SJCRH30 (cell line): ENCODE results near the gene NSA2. TPM values are rescaled to one million over a fixed set of nuclear protein-coding genes. Genes with fewer than 3 reads are reported as not detected.
"Not testable (repeated sequence)": the region's sequence is repeated elsewhere in the genome, so short reads cannot be mapped to it uniquely, and the experiment has no call there.

Experiments
- DNase-seq, 2 experiments: peaks; one replicate each; pipeline ENCODE4 v3.0.0-alpha.2; 2015 to 2020
- H3K27ac ChIP-seq: fragments of 250-450 bp; sonication (Bioruptor Pico); 2 replicates; pipeline ENCODE4 v1.5.1; 2020; ENCODE audit warnings: mild to moderate bottlenecking, moderate library complexity
- H3K27me3 ChIP-seq: fragments of 250-450 bp; sonication (Bioruptor Pico); 2 replicates; pipeline ENCODE4 v1.5.1; 2020; ENCODE audit warnings: mild to moderate bottlenecking, moderate library complexity
- H3K36me3 ChIP-seq: fragments of 250-450 bp; sonication (Bioruptor Pico); 2 replicates; pipeline ENCODE4 v1.5.1; 2020; ENCODE audit warnings: mild to moderate bottlenecking, moderate library complexity
- H3K4me1 ChIP-seq: fragments of 250-450 bp; sonication (Bioruptor Pico); 2 replicates; pipeline ENCODE4 v1.5.1; 2020; ENCODE audit warnings: mild to moderate bottlenecking, moderate library complexity
- H3K4me3 ChIP-seq: fragments of 250-450 bp; sonication (Bioruptor Pico); 2 replicates; pipeline ENCODE4 v1.5.1; 2020; ENCODE audit warnings: mild to moderate bottlenecking, moderate library complexity
- H3K9me3 ChIP-seq: fragments of 250-450 bp; sonication (Bioruptor Pico); replicated peaks from 2 replicates; pipeline ENCODE4 v1.5.1; 2020; ENCODE audit warnings: mild to moderate bottlenecking, moderate library complexity
- total RNA-seq: library from RNA; depleted of rRNA; stranded (reverse); fragments of >200 nt; shearing (Covaris generic); gene quantifications from 2 replicates; pipeline ENCODE4 v1.2.3, GENCODE V29; 2014; rRNA removed

NSA2 gene
- total RNA-seq: 162 and 188 TPM in 2 replicates

DNA sequence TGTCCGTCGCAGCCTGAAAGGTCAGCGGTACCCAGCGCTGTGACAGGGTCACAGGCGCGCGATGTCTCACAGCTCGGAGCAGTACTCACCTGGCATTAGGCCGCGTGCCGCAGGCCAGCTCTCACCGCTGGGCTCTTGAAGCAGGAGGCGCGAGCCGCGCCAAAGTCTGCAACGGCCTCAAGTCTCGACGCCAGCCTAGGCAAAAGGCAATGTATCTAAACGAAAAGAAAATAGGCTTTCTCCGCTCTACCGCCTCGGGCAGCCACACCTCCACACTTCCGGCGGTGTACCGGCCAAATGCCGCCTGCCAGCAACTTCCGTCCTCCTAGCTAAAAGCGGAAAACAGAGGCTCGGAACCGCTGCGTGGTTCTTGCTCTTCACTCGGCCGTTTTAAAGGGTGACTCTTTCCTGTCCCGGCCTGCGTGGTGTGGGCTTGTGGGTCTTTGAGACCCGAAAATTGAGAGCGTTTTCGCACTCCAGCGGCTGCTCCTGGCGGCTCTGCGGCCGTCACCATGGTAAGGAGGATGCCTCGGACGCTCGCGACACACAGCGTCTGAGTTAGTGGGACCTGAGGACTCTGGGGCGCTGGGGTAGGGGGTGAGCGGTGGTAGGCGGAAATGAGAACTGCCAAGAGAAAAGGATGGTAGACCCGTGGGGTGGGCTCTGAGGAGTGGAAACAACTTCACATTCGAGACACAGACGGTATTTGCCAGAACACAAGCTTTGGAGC is at the start of gene NSA2, which contains the start of gene GFM2:
TSS of gene NSA2 (plus strand) at position 401 of the 730 bp plus-strand sequence. CDS start at position 513, 112 bp downstream.
TSS of gene GFM2 (minus strand) at position 269 of the 730 bp plus-strand sequence. CDS start 3,375 bp downstream, outside the sequence.
- Histone ChIP-seq H3K27ac (peak within 1 kb of the TSS; percentile 51), H3K9me3 (no peaks in the 10 kb centered on the region), H3K4me1 (peaks cover 13% of the 10 kb centered on the region), H3K4me3 (peak within 1 kb of the TSS; percentile 91), H3K27me3 (no peaks in the 10 kb centered on the region), H3K36me3 (peaks cover 34% of the 10 kb centered on the region)
- DNase-seq: peak; percentile 92 to 97

DNA sequence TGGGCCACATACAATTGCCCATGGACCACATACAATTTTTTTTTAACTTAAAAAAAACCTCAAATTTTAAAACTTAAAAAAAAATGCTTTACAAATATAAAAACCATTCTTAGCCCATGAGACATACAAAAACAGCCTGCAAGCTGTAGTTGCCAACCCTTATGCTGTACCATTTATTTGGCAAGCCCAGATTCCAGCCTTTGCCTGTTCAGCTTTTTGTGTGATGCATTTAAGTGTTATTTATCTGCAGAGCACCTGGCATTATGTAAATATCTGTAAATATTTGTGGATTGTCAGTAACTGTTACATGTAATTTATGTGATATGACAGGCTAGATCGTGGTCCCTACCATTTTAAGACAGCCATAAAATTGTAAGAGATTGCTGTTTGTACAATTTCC is 49.5 kb upstream of the NSA2 start:
- H3K9me3 ChIP-seq: no peaks in the 10 kb centered on the region
- no peak overlapping the region for H3K27ac ChIP-seq
- DNase-seq: no peak
- H3K4me1 ChIP-seq: no peaks in the 10 kb centered on the region
- no peaks in the 10 kb centered on the region for H3K27me3 ChIP-seq
- H3K36me3 ChIP-seq: peaks cover 35% of the 10 kb centered on the region
- H3K4me3 ChIP-seq: no peak overlapping the region

DNA sequence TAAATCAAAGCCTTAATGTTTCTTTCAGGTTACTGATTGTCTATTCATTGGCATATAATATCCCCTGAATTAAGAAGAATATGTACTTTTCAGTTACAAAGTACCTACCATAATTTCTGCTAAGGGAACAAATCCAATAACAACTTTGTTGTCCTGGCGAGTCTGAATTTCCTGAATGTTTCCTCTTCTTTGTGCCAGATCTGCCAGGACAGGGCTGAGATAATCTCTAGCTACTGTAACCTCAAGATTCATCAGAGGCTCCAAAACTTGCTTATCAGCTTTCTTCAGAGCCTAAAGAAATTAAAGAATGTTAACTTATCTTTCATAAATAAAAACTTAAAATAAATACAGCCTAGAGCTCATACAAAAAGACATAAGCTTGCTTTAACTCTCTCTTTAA is 44.8 kb upstream of the NSA2 start:
- H3K27ac ChIP-seq: no peak overlapping the region
- DNase-seq: no peak
- no peaks in the 10 kb centered on the region for H3K27me3 ChIP-seq
- no peaks in the 10 kb centered on the region for H3K4me1 ChIP-seq
- H3K9me3 ChIP-seq: no peaks in the 10 kb centered on the region
- peaks cover 61% of the 10 kb centered on the region for H3K36me3 ChIP-seq
- H3K4me3 ChIP-seq: no peak overlapping the region

DNA sequence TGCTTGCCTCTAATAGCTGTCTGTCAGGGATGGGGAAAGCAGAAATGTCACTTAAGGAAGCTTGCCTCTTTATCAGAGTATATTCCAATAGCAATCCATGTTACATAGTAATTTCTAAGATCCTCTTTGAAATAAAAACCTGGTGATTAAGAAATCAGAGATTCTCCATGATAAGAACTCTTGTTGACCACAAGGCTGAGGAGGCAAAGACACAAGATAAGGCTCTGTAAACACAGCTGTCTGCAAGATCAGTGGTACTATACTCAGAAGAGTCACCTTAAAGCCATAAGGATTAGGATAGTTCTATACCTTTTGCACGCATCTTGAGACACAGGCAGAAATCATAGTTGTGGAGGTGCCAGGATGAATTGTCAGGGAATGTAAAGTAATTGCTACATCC is 41.7 kb upstream of the NSA2 start:
- Histone ChIP-seq H3K27ac (no peak overlapping the region), H3K27me3 (no peaks in the 10 kb centered on the region), H3K4me1 (no peaks in the 10 kb centered on the region), H3K9me3 (no peaks in the 10 kb centered on the region), H3K4me3 (no peak overlapping the region), H3K36me3 (peaks cover 61% of the 10 kb centered on the region)
- no peak for DNase-seq

DNA sequence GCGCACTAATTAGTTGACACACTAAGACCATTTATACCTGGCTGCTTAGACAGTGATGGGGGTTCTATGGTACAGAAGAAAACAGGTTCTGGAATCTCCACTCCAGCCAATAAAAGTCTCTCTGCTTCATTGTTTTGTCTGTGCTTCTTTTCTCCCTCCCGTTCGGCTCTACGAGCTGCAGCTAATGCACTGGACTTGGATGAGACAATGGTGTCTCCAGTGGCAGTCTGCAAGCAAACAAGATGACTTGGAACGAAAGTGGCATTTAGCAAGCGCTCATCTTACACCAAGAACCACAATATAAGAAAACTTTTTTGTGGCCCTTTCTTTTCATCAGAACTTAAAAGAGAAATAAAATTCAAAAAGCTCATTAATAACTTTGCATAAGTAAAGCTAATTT is 30.3 kb upstream of the NSA2 start:
- no peak overlapping the region for H3K27ac ChIP-seq
- peaks cover 64% of the 10 kb centered on the region for H3K36me3 ChIP-seq
- no peaks in the 10 kb centered on the region for H3K4me1 ChIP-seq
- H3K27me3 ChIP-seq: no peaks in the 10 kb centered on the region; the same call in 1 of the 2 replicates
- H3K4me3 ChIP-seq: no peak overlapping the region
- no peak for DNase-seq
- no peaks in the 10 kb centered on the region for H3K9me3 ChIP-seq

DNA sequence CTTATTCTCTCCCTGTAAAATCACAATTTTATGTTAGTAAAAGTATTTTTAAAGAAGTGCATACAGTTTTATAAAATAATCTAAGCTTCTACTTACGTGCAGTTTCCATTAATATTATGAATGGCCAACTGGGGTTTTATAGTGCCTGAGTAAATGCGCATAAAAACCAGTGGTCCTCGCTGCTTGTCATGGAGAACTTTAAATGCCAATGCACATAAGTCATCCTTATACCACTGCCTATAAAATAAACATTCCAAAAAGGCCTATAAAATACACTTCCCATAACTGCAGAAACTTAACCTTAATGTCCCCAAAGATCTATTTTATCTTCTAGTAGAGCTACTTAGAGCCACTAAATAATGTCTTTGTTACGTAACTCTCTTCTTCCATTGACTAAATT is 28.6 kb upstream of the NSA2 start:
- no peaks in the 10 kb centered on the region; the same call in 1 of the 2 replicates for H3K27me3 ChIP-seq
- DNase-seq: no peak
- H3K4me3 ChIP-seq: no peak overlapping the region
- H3K27ac ChIP-seq: no peak overlapping the region
- no peaks in the 10 kb centered on the region for H3K4me1 ChIP-seq
- no peaks in the 10 kb centered on the region for H3K9me3 ChIP-seq
- H3K36me3 ChIP-seq: peaks cover 62% of the 10 kb centered on the region

DNA sequence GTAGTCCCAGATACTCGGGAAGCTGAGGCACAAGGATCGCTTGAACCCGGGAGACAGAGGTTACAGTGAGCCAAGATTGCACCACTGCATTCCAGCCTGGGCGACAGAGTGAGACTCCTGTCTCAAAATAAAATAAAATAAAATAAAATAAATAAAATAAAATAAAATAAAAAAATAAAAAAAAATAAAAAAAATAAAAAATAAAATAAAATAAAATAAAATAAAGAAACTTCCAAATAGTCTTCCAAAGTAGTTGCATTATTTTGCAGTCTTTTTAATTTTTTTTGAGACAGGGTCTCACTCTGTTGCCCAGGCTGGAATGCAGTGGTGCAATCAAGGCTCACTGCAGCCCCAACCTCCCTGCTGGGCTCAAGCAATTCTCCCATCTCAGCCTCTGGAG is 18.3 kb upstream of the NSA2 start:
- DNase-seq, H3K4me1 ChIP-seq, H3K9me3 ChIP-seq, H3K27me3 ChIP-seq, H3K4me3 ChIP-seq, H3K27ac ChIP-seq: not testable (repeated sequence)
- peaks cover 66% of the 10 kb centered on the region for H3K36me3 ChIP-seq

DNA sequence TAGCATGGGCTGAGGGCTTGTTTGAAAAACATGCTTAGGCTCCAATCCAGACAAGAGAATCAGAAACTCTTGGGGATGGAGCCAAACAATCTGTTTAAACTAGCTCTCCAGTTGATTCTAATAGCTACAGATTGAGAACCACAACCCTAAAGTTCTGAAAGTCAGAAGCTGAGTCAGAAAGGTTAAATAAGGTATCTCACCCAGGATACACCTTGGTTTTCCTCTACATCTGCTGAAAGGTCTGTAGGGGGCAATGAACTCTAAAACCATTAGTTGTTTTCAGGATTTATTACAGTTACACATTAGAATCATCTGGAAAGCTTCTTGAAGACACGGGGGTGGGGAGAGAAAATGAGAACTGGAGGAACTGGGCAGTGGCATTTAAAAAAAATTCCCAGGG is 5.8 kb upstream of the NSA2 start:
- no peak overlapping the region for H3K27ac ChIP-seq
- H3K4me1 ChIP-seq: 0 out of 2 replicates have a peak, but pooled peaks cover 7% of the 10 kb centered on the region
- no peak for DNase-seq
- peaks cover 56% of the 10 kb centered on the region for H3K36me3 ChIP-seq
- no peaks in the 10 kb centered on the region for H3K27me3 ChIP-seq
- H3K4me3 ChIP-seq: no peak overlapping the region
- H3K9me3 ChIP-seq: no peaks in the 10 kb centered on the region

DNA sequence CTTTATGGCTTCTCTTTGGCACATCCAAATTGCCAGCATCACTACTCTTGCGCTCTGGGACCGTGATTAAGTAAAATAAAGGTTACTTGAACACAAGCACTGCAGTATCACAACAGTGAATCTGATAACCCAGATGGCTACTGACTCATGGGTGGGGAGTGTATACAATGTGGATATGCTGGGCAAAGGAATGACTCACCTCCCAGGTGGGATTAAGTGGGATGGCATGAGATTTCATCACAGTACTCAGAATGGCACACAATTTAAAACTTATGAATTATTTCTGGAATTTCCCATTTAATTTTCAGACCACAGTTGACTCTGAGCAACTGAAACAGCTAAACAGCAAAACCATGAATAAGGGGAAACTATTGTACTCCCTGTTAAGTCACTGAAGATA is 4.5 kb upstream of the NSA2 start:
- no peaks in the 10 kb centered on the region for H3K27me3 ChIP-seq
- H3K4me1 ChIP-seq: 0 out of 2 replicates have a peak, but pooled peaks cover 7% of the 10 kb centered on the region
- peak overlapping the region; percentile 35 for H3K27ac ChIP-seq
- no peaks in the 10 kb centered on the region for H3K9me3 ChIP-seq
- no peak overlapping the region for H3K4me3 ChIP-seq
- DNase-seq: peak; percentile 27 to 39
- H3K36me3 ChIP-seq: peaks cover 43% of the 10 kb centered on the region

DNA sequence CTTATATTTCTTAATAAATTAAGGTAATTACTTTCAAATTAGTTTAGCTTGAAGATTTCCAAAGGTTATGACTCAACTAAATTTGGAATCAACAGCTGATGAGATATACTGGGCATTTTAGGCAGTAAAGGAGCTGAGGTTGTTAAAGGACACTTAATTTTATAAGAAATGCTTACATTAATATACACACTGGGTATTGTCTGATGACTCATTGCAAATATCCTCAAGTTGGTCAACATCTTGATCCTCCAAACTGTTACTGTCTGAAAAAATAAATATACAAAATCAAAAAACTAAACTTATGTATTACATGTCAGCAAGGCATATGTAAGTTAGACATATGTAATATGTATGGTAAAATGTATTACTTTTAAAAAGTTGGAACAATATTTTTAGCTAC is 3.5 kb upstream of the NSA2 start:
- Histone ChIP-seq H3K4me1 (peaks cover 13% of the 10 kb centered on the region), H3K27me3 (no peaks in the 10 kb centered on the region), H3K36me3 (peaks cover 34% of the 10 kb centered on the region), H3K27ac (peak overlapping the region; percentile 35; the same call in 1 of the 2 replicates), H3K4me3 (no peak overlapping the region), H3K9me3 (no peaks in the 10 kb centered on the region)
- DNase-seq: no peak

DNA sequence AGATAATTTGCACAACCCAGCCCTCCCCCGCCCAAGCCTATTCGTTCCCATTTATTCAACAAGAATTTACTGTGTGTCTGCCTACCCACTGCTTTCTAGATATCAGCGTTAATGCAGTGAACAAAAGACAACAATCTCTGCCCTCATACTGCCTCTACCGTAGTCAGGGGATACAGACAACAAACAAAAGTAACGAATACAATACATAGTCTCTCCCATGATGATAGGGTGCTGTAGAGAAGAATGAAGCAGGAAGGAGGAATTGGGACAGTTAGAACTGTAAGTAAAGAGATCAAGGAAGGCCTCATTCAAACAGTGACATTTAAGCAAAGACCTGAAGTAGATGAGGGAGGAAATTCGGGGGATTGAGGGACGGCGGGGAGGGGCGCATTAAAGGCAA is 1.8 kb upstream of the NSA2 start:
- H3K27ac ChIP-seq: no peak overlapping the region
- no peak overlapping the region for H3K4me3 ChIP-seq
- H3K27me3 ChIP-seq: no peaks in the 10 kb centered on the region
- peaks cover 13% of the 10 kb centered on the region for H3K4me1 ChIP-seq
- no peak for DNase-seq
- H3K36me3 ChIP-seq: peaks cover 32% of the 10 kb centered on the region
- no peaks in the 10 kb centered on the region for H3K9me3 ChIP-seq

DNA sequence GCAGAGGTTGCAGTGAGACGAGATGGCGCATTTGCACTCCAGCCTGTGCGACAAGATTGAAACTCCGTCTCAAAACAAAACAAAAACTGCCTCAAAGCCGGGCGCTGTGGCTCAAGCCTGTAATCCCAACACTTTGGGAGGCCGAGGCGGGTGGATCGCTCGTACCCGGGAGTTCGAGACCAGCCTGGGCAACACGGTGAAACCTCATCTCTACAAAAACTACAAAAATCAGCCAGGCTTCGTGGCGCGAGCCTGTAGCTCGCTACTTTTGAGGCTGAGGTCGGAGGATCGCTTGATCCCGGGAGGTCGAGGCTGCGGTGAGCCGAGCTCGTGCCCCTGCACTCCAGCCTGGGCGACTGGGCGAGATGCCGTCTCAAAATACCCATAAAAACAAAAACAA is 1.1 kb upstream of the NSA2 start:
- Histone ChIP-seq H3K36me3 (peaks cover 32% of the 10 kb centered on the region), H3K27me3 (no peaks in the 10 kb centered on the region), H3K4me3 (peak overlapping the region; percentile 91), H3K9me3 (no peaks in the 10 kb centered on the region), H3K4me1 (peaks cover 13% of the 10 kb centered on the region), H3K27ac (no peak overlapping the region; the same call in 1 of the 2 replicates)
- DNase-seq: no peak

DNA sequence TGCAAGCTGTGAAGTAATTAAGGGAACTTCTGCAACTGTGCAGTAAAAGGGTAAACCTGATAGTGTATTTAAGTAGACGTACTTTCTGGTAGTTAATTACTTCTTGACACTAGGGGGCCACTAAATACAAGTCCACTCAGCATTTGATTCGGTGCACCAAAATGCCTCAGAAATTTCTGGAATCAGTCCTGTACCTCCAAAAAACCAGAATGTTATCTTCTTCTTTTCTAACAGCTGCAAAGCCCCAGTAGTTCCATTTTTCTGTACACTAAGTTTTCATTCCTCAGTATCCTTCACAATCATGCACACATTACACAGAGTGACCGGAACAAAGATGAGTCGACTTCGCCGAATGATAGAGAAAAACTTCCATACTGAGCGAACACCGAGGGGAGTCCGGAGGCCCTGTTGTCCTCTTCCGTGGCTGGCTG is 616 bp upstream of the NSA2 start:
- DNase-seq: peak; percentile 14 to 57
- Histone ChIP-seq H3K36me3 (peaks cover 31% of the 10 kb centered on the region), H3K27me3 (no peaks in the 10 kb centered on the region), H3K9me3 (no peaks in the 10 kb centered on the region), H3K4me3 (peak overlapping the region; percentile 91), H3K27ac (peak overlapping the region; percentile 51), H3K4me1 (peaks cover 13% of the 10 kb centered on the region)

DNA sequence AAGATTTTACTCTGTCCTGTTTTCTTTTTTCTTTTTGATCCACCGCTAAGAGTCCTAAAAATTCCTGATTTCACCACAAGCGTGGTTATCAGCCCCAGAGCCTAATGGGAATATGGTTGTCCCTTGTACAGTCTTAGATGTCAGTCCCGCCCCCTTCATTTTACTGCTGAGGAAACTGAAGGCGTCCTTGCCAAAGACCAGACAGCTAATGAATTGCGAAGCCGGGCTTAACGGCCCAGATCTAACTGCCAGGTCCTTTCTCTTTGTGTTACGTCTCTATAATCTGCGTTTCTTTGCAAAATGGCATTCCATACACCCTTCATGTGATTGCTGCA is 497 bp downstream of the NSA2 start:
- Histone ChIP-seq H3K27ac (peak overlapping the region; percentile 51; the same call in 1 of the 2 replicates), H3K36me3 (peaks cover 39% of the 10 kb centered on the region), H3K9me3 (no peaks in the 10 kb centered on the region), H3K4me1 (peaks cover 11% of the 10 kb centered on the region), H3K4me3 (peak overlapping the region; percentile 91), H3K27me3 (no peaks in the 10 kb centered on the region)
- no peak for DNase-seq

DNA sequence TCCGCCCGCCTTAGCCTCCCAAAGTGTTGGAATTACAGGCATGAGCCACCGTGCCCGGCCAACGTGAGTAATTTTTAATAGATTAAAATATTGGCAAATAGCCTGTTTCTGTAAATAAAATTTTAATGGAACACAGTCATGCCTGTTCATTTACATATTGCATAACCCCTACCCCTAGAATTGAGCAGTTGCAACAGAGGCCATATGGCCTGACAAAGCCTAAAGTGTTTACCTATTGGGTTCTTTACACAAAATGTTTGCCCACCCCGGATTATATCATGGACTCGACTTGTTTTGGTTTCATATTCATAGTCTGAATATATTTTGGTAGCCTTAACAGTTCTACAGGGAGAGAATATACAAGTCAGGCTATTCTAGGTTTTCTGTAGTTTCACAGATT is 5.3 kb downstream of the NSA2 start:
- no peak for DNase-seq
- Histone ChIP-seq H3K4me3 (no peak overlapping the region), H3K4me1 (peaks cover 6% of the 10 kb centered on the region), H3K27ac (no peak overlapping the region), H3K27me3 (no peaks in the 10 kb centered on the region), H3K36me3 (peaks cover 75% of the 10 kb centered on the region), H3K9me3 (no peaks in the 10 kb centered on the region)

DNA sequence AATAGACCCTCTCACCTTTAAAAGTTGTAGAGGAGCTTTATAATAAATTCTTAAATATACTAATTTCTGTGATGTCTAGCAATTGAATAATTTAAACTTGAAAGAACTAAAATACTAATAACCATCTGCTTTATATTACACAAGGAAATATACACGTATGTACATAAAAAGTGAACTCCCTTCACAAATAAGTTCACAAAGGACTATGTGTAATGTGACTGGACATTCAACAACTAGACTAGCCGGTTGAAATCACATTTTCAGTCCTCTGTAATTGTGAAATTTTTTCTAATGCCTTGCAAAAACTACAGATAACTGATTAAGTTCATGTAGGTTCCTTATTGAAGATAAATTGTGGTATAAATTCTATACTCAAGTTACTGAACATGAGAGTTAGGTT is 11.6 kb downstream of the NSA2 start:
- Histone ChIP-seq H3K27ac (no peak overlapping the region), H3K4me3 (no peak overlapping the region), H3K27me3 (no peaks in the 10 kb centered on the region), H3K9me3 (no peaks in the 10 kb centered on the region), H3K4me1 (no peaks in the 10 kb centered on the region), H3K36me3 (peaks cover 59% of the 10 kb centered on the region)
- no peak for DNase-seq
